HEK293 (cell line): ENCODE results near the gene NUP35.

ENCODE experiments used
- IKZF3 ChIP-seq: fragments of 450-650 bp; IDR thresholded peaks from 2 replicates; pipeline ENCODE4 v1.5.0; 2018; ENCODE audit warnings: missing biosample characterization, mild to moderate bottlenecking, missing genetic modification characterization, moderate library complexity
- ZBTB20 ChIP-seq: fragments of 450-650 bp; formaldehyde crosslinking; IDR thresholded peaks from 2 replicates; pipeline ENCODE4 v1.5.1; 2016; ENCODE audit warnings: missing biosample characterization, missing genetic modification characterization
- ZNF311 ChIP-seq: fragments of 450-650 bp; formaldehyde crosslinking; IDR thresholded peaks from 2 replicates; pipeline ENCODE4 v1.5.1; 2017; ENCODE audit warnings: missing biosample characterization, missing genetic modification characterization, borderline replicate concordance
- TF ChIP-seq, protein P1 (sequence below): fragments of 450-650 bp; formaldehyde crosslinking; IDR thresholded peaks from 2 replicates; pipeline ENCODE4 v1.5.1; 2016; ENCODE audit warnings: missing biosample characterization, missing genetic modification characterization

DNA sequence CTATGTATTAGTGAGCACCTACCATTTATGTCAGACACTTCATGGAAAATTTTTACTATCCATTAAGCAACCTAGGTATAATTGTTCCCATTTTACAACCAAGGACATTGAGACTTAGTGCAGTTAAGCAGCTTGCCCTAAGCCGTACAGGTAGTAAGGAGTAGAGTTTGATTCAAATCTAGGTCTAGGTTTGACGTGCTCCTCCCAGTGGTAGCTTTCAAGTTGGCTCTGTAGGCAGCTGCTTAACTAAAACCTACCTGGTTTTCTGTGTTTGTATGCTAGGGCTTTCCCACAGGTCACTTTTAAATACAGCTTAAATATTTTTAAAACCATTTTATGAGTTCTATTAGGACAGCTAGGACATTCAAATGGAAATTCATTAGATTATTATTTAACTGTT, 69.7 kb downstream of the NUP35 start:
- TF ChIP-seq, protein P1, sequence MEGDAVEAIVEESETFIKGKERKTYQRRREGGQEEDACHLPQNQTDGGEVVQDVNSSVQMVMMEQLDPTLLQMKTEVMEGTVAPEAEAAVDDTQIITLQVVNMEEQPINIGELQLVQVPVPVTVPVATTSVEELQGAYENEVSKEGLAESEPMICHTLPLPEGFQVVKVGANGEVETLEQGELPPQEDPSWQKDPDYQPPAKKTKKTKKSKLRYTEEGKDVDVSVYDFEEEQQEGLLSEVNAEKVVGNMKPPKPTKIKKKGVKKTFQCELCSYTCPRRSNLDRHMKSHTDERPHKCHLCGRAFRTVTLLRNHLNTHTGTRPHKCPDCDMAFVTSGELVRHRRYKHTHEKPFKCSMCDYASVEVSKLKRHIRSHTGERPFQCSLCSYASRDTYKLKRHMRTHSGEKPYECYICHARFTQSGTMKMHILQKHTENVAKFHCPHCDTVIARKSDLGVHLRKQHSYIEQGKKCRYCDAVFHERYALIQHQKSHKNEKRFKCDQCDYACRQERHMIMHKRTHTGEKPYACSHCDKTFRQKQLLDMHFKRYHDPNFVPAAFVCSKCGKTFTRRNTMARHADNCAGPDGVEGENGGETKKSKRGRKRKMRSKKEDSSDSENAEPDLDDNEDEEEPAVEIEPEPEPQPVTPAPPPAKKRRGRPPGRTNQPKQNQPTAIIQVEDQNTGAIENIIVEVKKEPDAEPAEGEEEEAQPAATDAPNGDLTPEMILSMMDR (tag by site-specific recombination), result no peak
- TF ChIP-seq IKZF3 (tag by site-specific recombination), result no peak
- TF ChIP-seq ZBTB20 (tag by site-specific recombination), result no peak
- TF ChIP-seq ZNF311, result no peak
